Measurements from ENCODE around the gene MYO18A.

The MYO18A gene

DNA sequence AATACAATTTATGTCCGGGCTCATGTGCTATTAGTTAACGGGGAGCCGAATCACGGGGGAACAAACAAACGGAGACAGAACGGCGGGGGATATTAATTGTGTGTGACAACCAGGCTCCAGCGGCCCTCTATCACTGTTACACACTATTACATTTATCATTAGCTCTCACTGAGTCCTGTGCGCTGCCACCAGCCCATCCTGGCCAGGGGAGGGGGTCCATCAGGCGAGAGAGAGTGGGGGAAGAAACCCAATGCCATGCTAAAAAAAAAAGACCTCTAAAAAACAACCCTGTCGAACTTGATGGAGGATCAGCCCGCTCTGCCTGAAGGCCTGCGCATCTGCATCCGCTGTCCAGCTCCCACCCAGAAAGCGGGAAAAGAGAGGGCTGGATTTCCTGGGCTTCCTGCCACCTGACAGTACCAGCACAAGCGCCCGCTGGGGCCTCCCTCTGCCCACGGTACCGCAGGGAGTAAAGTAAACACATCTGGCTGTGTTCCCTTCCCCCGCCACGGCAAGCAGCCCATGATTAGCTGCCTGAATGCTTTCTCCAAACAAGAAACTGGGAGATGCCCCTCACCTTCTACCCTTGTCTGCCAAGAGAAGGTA lies 95.6 kb downstream of the MYO18A start (continued):
- TF ChIP-seq, protein P1, sequence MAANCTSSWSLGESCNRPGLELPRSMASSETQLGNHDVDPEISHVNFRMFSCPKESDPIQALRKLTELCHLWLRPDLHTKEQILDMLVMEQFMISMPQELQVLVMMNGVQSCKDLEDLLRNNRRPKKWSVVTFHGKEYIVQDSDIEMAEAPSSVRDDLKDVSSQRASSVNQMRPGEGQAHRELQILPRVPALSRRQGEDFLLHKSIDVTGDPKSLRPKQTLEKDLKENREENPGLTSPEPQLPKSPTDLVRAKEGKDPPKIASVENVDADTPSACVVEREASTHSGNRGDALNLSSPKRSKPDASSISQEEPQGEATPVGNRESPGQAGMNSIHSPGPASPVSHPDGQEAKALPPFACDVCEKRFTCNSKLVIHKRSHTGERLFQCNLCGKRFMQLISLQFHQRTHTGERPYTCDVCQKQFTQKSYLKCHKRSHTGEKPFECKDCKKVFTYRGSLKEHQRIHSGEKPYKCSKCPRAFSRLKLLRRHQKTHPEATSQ (tag by site-specific recombination; IDR thresholded peaks at IDR 0.05): no peak
- no peak for TF ChIP-seq ZNF629 (tag by site-specific recombination; IDR thresholded peaks at IDR 0.05)
- TF ChIP-seq ZNF214 (tag by site-specific recombination; IDR thresholded peaks at IDR 0.05; ENCODE audit: borderline replicate concordance): no peak
- TF ChIP-seq, protein P2, sequence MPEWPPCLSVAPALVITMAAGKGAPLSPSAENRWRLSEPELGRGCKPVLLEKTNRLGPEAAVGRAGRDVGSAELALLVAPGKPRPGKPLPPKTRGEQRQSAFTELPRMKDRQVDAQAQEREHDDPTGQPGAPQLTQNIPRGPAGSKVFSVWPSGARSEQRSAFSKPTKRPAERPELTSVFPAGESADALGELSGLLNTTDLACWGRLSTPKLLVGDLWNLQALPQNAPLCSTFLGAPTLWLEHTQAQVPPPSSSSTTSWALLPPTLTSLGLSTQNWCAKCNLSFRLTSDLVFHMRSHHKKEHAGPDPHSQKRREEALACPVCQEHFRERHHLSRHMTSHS (tag by site-specific recombination; IDR thresholded peaks at IDR 0.05): no peak
- TF ChIP-seq ZBTB21 (tag by site-specific recombination; IDR thresholded peaks at IDR 0.05): no peak
- no peak for TF ChIP-seq PRDM6 (tag by site-specific recombination; IDR thresholded peaks at IDR 0.05)
- TF ChIP-seq ZNF433 (tag by site-specific recombination; IDR thresholded peaks at IDR 0.05; ENCODE audit: low read depth): no peak
- no peak for TF ChIP-seq ZNF555 (tag by site-specific recombination; conservative IDR thresholded peaks at IDR 0.05)
- TF ChIP-seq ZIC2 (tag by site-specific recombination; IDR thresholded peaks at IDR 0.05): peak; percentile 97
- TF ChIP-seq ZNF184 (tag by site-specific recombination; IDR thresholded peaks at IDR 0.05): no peak
- TF ChIP-seq, protein P3, sequence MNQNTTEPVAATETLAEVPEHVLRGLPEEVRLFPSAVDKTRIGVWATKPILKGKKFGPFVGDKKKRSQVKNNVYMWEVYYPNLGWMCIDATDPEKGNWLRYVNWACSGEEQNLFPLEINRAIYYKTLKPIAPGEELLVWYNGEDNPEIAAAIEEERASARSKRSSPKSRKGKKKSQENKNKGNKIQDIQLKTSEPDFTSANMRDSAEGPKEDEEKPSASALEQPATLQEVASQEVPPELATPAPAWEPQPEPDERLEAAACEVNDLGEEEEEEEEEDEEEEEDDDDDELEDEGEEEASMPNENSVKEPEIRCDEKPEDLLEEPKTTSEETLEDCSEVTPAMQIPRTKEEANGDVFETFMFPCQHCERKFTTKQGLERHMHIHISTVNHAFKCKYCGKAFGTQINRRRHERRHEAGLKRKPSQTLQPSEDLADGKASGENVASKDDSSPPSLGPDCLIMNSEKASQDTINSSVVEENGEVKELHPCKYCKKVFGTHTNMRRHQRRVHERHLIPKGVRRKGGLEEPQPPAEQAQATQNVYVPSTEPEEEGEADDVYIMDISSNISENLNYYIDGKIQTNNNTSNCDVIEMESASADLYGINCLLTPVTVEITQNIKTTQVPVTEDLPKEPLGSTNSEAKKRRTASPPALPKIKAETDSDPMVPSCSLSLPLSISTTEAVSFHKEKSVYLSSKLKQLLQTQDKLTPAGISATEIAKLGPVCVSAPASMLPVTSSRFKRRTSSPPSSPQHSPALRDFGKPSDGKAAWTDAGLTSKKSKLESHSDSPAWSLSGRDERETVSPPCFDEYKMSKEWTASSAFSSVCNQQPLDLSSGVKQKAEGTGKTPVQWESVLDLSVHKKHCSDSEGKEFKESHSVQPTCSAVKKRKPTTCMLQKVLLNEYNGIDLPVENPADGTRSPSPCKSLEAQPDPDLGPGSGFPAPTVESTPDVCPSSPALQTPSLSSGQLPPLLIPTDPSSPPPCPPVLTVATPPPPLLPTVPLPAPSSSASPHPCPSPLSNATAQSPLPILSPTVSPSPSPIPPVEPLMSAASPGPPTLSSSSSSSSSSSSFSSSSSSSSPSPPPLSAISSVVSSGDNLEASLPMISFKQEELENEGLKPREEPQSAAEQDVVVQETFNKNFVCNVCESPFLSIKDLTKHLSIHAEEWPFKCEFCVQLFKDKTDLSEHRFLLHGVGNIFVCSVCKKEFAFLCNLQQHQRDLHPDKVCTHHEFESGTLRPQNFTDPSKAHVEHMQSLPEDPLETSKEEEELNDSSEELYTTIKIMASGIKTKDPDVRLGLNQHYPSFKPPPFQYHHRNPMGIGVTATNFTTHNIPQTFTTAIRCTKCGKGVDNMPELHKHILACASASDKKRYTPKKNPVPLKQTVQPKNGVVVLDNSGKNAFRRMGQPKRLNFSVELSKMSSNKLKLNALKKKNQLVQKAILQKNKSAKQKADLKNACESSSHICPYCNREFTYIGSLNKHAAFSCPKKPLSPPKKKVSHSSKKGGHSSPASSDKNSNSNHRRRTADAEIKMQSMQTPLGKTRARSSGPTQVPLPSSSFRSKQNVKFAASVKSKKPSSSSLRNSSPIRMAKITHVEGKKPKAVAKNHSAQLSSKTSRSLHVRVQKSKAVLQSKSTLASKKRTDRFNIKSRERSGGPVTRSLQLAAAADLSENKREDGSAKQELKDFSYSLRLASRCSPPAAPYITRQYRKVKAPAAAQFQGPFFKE (tag by site-specific recombination; IDR thresholded peaks at IDR 0.05; ENCODE audit: borderline replicate concordance): no peak
- TF ChIP-seq GLIS2 (tag by site-specific recombination; IDR thresholded peaks at IDR 0.05): 0 out of 2 replicates have a peak, but pooled peaks have one; percentile 8
- no peak for TF ChIP-seq ZNF768 (tag by site-specific recombination; IDR thresholded peaks at IDR 0.05)
- TF ChIP-seq ZFHX2 (tag by site-specific recombination; conservative IDR thresholded peaks at IDR 0.05): peak; percentile 89
- no peak for TF ChIP-seq ZNF350 (tag by site-specific recombination; IDR thresholded peaks at IDR 0.05)
- TF ChIP-seq SALL2 (tag by site-specific recombination; IDR thresholded peaks at IDR 0.05; ENCODE audit: borderline replicate concordance): no peak
- TF ChIP-seq ZNF776 (tag by site-specific recombination; IDR thresholded peaks at IDR 0.05; ENCODE audit: borderline replicate concordance): no peak
- TF ChIP-seq ZBTB8A (tag by site-specific recombination; IDR thresholded peaks at IDR 0.05): peak; percentile 78
- no peak for TF ChIP-seq ZNF510 (tag by site-specific recombination; IDR thresholded peaks at IDR 0.05; ENCODE audit: insufficient replicate concordance)
- no peak for TF ChIP-seq OVOL3 (tag by site-specific recombination; IDR thresholded peaks at IDR 0.05)
- peak; percentile 29; the same call in 1 of the 2 replicates for TF ChIP-seq ZBTB17 (tag by site-specific recombination; IDR thresholded peaks at IDR 0.05)
- TF ChIP-seq ZNF621 (tag by site-specific recombination; IDR thresholded peaks at IDR 0.05): no peak
- TF ChIP-seq, protein P4, sequence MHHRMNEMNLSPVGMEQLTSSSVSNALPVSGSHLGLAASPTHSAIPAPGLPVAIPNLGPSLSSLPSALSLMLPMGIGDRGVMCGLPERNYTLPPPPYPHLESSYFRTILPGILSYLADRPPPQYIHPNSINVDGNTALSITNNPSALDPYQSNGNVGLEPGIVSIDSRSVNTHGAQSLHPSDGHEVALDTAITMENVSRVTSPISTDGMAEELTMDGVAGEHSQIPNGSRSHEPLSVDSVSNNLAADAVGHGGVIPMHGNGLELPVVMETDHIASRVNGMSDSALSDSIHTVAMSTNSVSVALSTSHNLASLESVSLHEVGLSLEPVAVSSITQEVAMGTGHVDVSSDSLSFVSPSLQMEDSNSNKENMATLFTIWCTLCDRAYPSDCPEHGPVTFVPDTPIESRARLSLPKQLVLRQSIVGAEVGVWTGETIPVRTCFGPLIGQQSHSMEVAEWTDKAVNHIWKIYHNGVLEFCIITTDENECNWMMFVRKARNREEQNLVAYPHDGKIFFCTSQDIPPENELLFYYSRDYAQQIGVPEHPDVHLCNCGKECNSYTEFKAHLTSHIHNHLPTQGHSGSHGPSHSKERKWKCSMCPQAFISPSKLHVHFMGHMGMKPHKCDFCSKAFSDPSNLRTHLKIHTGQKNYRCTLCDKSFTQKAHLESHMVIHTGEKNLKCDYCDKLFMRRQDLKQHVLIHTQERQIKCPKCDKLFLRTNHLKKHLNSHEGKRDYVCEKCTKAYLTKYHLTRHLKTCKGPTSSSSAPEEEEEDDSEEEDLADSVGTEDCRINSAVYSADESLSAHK (tag by site-specific recombination; IDR thresholded peaks at IDR 0.05): no peak
- no peak for TF ChIP-seq ZNF596 (tag by site-specific recombination; IDR thresholded peaks at IDR 0.05)
- TF ChIP-seq, protein P5, sequence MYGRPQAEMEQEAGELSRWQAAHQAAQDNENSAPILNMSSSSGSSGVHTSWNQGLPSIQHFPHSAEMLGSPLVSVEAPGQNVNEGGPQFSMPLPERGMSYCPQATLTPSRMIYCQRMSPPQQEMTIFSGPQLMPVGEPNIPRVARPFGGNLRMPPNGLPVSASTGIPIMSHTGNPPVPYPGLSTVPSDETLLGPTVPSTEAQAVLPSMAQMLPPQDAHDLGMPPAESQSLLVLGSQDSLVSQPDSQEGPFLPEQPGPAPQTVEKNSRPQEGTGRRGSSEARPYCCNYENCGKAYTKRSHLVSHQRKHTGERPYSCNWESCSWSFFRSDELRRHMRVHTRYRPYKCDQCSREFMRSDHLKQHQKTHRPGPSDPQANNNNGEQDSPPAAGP (tag by site-specific recombination; IDR thresholded peaks at IDR 0.05): no peak
- TF ChIP-seq ZNF366 (tag by site-specific recombination; conservative IDR thresholded peaks at IDR 0.05): no peak
- no peak for TF ChIP-seq ZNF23 (tag by site-specific recombination; IDR thresholded peaks at IDR 0.05; ENCODE audit: borderline replicate concordance)

Measured in HEK293 (cell line).